ENCODE data around the gene CELSR3. TPM values are rescaled to one million over a fixed set of nuclear protein-coding genes. Genes with fewer than 3 reads are reported as not detected.

The CELSR3 gene
- total RNA-seq, 2 experiments from 2014 or later = 18.2 to 18.6 TPM

- no peaks in the 10 kb centered on the region for H3K27me3 Mint-ChIP-seq
- peaks cover 23% of the 10 kb centered on the region for H3K4me1 Mint-ChIP-seq
- H3K9me3 Mint-ChIP-seq = no peaks in the 10 kb centered on the region
- peaks cover 3% of the 10 kb centered on the region for H3K36me3 Mint-ChIP-seq
- H3K4me3 Mint-ChIP-seq = peak overlapping the region; percentile 86
- peak; percentile 65 for DNase-seq
- H3K27ac Mint-ChIP-seq = no peak overlapping the region
Observed at GRCh38 chr3:48634661-48635221, 27.9 kb downstream of the CELSR3 start.

DNA sequence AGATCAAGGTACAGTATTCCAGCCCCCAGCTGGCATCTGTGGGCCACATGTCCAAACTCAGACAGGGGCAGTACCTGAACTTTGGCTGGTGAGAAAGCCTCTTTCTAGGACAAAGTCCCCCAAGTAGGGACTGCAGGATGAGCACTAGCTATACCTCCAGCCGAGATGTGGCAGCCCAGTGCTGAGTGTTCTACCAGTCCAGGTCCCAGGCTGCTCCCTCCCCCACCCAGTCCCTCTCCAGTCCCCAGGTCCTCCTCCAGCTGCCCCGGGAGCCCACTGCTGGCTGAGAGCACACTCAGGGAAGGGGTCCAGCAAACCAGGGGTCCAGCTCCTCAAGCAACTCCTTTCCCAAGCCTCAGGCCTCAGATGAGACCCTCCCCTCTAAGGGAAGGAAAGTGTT, 28.9 kb downstream of the CELSR3 start:
- no peaks in the 10 kb centered on the region for H3K36me3 Mint-ChIP-seq
- H3K27me3 Mint-ChIP-seq = no peaks in the 10 kb centered on the region
- H3K27ac Mint-ChIP-seq = no peak overlapping the region
- no peak for DNase-seq
- H3K9me3 Mint-ChIP-seq = no peaks in the 10 kb centered on the region
- H3K4me1 Mint-ChIP-seq = peaks cover 20% of the 10 kb centered on the region
- no peak overlapping the region for H3K4me3 Mint-ChIP-seq

DNA sequence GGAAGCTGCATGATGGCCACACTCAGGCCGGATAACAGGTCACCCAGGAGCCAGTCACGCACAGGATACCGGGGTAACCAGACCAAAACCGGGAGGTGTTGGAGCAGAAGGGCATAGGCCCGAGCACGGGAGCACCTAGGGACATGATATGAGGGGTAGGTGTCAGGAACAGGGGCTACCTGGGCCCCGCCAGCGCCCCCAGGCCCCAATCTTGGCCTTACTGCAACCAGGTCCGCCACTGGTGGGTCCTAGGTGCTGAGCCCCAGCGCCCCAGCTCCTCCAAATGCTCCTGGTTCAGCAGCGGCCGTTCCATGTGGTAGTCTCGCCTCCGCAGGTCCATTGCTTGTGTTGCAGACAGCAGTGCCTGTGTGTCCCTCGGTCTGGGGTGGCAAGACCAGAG, 29.4 kb downstream of the CELSR3 start:
- Mint-ChIP-seq H3K4me3 (no peak overlapping the region), H3K36me3 (no peaks in the 10 kb centered on the region), H3K9me3 (no peaks in the 10 kb centered on the region), H3K4me1 (peaks cover 20% of the 10 kb centered on the region), H3K27ac (no peak overlapping the region), H3K27me3 (no peaks in the 10 kb centered on the region)
- no peak for DNase-seq

GRCh38 chr3:48631516-48632448, 30.9 kb downstream of the CELSR3 start:
- DNase-seq = no peak
- no peak overlapping the region for H3K4me3 Mint-ChIP-seq
- H3K9me3 Mint-ChIP-seq = no peaks in the 10 kb centered on the region
- H3K27ac Mint-ChIP-seq = peak overlapping the region; percentile 56
- H3K4me1 Mint-ChIP-seq = peaks cover 15% of the 10 kb centered on the region
- no peaks in the 10 kb centered on the region for H3K27me3 Mint-ChIP-seq
- peaks cover 3% of the 10 kb centered on the region for H3K36me3 Mint-ChIP-seq

DNA sequence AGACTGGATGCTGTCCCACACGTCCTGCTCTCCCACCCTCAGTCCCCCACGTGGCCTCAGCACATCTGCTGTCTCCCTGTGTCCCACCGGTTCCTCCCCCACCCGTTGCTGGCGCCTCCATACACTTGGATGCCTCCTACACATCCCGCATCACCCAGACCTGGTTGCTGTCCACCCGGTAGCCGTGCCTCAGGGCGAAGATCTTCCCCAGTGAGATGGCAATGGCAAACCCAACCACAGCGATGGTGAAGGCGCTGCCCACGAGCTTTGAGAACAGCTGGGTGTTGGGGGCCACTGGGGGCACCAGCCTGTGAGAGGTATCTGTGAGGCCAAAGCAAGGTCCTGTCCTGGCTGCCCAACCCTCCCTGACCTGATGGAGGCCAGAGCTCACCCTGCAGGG, 31.9 kb downstream of the CELSR3 start:
- Mint-ChIP-seq H3K9me3 (no peaks in the 10 kb centered on the region), H3K36me3 (peaks cover 3% of the 10 kb centered on the region)

GRCh38 chr3:48630407-48630806, 32.3 kb downstream of the CELSR3 start:
- H3K27me3 Mint-ChIP-seq = no peaks in the 10 kb centered on the region
- H3K36me3 Mint-ChIP-seq = peaks cover 3% of the 10 kb centered on the region
- no peak for DNase-seq
- H3K9me3 Mint-ChIP-seq = no peaks in the 10 kb centered on the region
- no peak overlapping the region for H3K4me3 Mint-ChIP-seq
- H3K27ac Mint-ChIP-seq = no peak overlapping the region
- H3K4me1 Mint-ChIP-seq = peaks cover 7% of the 10 kb centered on the region

More for the DNA sequence above, 31.9 kb downstream of the CELSR3 start:
- H3K4me3 Mint-ChIP-seq = no peak overlapping the region
- peaks cover 8% of the 10 kb centered on the region for H3K4me1 Mint-ChIP-seq
- H3K27me3 Mint-ChIP-seq = no peaks in the 10 kb centered on the region
- DNase-seq = no peak
- H3K27ac Mint-ChIP-seq = no peak overlapping the region

DNA sequence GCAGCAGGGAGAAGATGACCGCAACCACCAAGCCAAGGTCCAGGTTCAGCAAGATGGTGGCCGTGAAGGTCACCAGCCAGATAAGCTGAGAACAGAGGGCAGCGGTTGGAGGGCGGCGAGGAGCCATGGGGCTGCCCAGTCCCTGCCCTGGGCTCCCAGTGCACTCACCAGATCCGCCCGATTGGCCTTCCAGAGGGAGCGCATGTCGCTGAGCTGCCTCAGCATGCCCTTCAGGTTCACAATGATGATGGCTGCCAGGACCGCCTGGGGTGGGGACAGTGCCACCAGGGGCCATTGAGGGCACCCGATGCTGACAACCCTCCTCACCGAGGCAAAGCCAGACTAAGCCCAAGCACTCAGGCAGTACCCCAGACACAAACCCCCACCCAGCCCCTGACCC, 32.8 kb downstream of the CELSR3 start:
- Mint-ChIP-seq H3K27ac (no peak overlapping the region), H3K4me3 (no peak overlapping the region), H3K4me1 (peaks cover 7% of the 10 kb centered on the region), H3K36me3 (peaks cover 3% of the 10 kb centered on the region), H3K27me3 (no peaks in the 10 kb centered on the region), H3K9me3 (no peaks in the 10 kb centered on the region)
- no peak for DNase-seq

GRCh38 chr3:48628277-48629017, 34.2 kb downstream of the CELSR3 start:
- Mint-ChIP-seq H3K4me1 (no peaks in the 10 kb centered on the region), H3K27ac (no peak overlapping the region), H3K27me3 (no peaks in the 10 kb centered on the region), H3K36me3 (peaks cover 3% of the 10 kb centered on the region), H3K4me3 (no peak overlapping the region), H3K9me3 (no peaks in the 10 kb centered on the region)
- no peak for DNase-seq

- H3K36me3 Mint-ChIP-seq = peaks cover 3% of the 10 kb centered on the region
- H3K27me3 Mint-ChIP-seq = no peaks in the 10 kb centered on the region
- H3K9me3 Mint-ChIP-seq = no peaks in the 10 kb centered on the region
- H3K4me1 Mint-ChIP-seq = no peaks in the 10 kb centered on the region
- H3K4me3 Mint-ChIP-seq = no peak overlapping the region
- no peak overlapping the region for H3K27ac Mint-ChIP-seq
- DNase-seq = no peak
Observed at GRCh38 chr3:48625600-48625999, 37.1 kb downstream of the CELSR3 start.

- no peak for DNase-seq
- Mint-ChIP-seq H3K4me1 (no peaks in the 10 kb centered on the region), H3K27me3 (no peaks in the 10 kb centered on the region), H3K4me3 (no peak overlapping the region), H3K27ac (no peak overlapping the region), H3K9me3 (no peaks in the 10 kb centered on the region), H3K36me3 (peaks cover 3% of the 10 kb centered on the region)
Observed at GRCh38 chr3:48624767-48625166, 37.9 kb downstream of the CELSR3 start.

DNA sequence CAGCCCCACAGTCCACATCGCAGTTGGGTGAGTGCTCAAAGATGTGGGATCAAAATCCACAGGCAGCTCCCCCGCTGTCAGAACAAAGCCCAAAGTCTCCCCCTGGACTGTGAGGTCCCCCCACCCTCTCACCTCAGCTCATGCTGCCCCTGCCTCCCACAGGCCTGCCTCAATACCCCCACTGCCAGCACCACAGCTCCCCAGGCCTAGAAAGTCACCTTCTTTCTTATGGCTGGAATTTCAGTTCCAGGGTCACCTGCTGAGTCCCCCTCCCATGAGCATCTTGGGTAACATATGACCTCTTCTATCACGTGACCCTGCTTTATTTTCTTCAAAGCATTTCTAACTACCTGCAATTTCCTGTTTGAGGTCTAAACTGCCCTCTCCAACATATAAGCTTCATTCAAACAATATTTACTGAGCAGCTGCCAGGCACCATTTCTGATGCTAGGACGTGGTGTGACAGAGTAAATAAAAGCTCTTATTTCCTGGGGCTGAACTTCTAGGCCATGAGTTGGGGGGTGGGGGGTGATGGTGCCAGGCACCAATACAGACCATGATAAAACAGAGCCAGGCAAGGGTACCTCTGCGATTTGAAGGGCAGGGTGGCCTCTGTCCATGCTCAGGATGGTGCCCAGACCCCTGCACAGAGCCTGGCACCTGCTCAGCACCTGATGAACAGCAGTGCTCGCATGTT, 38.7 kb downstream of the CELSR3 start:
- Mint-ChIP-seq H3K4me3 (no peak overlapping the region), H3K4me1 (no peaks in the 10 kb centered on the region), H3K9me3 (no peaks in the 10 kb centered on the region), H3K27me3 (no peaks in the 10 kb centered on the region), H3K36me3 (peaks cover 3% of the 10 kb centered on the region), H3K27ac (no peak overlapping the region)
- no peak for DNase-seq

DNA sequence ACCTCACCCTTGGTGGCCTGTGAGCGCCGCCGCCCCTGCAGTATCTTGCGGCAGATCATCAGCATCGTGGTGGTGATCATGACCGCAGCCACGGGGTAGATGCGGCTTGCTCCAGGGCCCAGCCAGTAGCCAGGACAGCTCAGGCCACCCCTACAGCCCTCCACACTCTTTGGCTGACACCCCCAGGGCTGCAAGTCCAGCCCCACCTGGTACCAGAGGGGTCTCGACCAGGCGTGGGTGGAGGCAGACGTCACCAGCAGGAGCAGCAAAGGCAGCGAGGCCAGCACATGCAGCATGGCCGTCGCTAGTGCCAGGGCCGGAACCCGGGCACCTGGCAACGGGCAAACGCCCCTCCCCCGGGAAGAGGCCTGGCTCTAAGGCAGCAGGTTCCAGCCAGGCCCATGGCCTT, 41.2 kb downstream of the CELSR3 start, which contains the start of gene TMEM89:
TSS of gene TMEM89 (minus strand) at position 309 of the 409 bp plus-strand sequence. CDS start at position 296, 13 bp downstream.
- Mint-ChIP-seq H3K27me3 (no peaks in the 10 kb centered on the region), H3K9me3 (peaks cover 15% of the 10 kb centered on the region), H3K36me3 (peaks cover 9% of the 10 kb centered on the region), H3K27ac (no peak within 1 kb of the TSS), H3K4me1 (no peaks in the 10 kb centered on the region), H3K4me3 (no peak within 1 kb of the TSS)
- DNase-seq = no peak

DNA sequence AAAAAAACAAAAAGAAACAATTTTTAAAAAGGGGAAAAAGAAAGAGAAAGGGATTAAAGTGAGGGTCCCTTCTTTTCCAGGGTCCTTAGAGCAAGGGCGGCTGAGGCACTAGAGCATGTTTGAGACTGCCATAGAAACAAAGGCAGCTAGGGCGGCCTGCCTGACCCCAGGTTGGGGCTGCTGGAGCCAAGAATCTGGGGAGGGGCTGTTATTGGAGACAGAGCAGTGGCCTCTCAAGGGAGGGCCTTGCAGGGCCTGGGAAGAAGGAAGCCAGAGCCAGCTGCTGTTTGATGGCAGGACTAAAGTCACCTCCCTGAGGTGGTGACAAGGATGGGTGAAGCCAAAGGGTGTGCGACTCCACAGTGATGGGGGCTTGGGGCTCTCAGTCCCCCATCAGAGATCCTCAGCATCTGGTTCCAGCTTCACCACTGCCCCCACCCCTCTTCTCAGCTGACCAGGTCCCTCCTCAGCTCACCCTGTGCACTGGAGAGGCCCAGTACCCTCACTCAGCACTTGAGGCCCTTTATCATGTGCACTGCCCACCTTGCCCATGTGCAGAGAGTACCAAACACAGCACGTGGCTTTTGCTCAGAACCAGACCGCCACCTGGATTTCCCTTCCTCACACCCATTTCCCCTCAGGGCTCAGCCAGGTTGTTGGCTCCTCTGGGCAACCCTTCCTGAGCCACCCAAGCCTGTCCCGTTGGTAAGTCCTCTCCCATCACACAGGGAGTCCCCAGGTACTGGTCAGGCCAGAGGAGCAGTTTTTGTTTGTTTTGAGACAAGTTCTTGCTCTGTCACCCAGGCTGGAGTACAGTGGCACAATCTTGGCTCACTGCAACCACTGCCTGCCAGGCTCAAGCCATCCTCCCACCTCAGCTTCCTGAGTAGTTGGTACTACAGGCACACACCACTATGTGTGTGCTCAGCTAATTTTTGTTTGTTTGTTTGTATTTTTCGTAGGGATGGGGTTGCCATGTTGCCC, 42.9 kb downstream of the CELSR3 start:
- DNase-seq = no peak
- Mint-ChIP-seq H3K4me1 (no peaks in the 10 kb centered on the region), H3K9me3 (peaks cover 15% of the 10 kb centered on the region), H3K4me3 (no peak overlapping the region), H3K27me3 (no peaks in the 10 kb centered on the region), H3K36me3 (peaks cover 9% of the 10 kb centered on the region), H3K27ac (no peak overlapping the region)

- Mint-ChIP-seq H3K36me3 (peaks cover 11% of the 10 kb centered on the region), H3K27me3 (no peaks in the 10 kb centered on the region), H3K27ac (no peak overlapping the region), H3K4me3 (no peak overlapping the region), H3K9me3 (peaks cover 15% of the 10 kb centered on the region), H3K4me1 (peaks cover 7% of the 10 kb centered on the region)
- DNase-seq = no peak
Observed at GRCh38 chr3:48617559-48617958, 45.1 kb downstream of the CELSR3 start.
